AG04449 (cell line): Measurements from ENCODE around the gene SYT1.
"Not testable (repeated sequence)": the region's sequence is repeated elsewhere in the genome, so short reads cannot be mapped to it uniquely, and the experiment has no call there.

Experiments used
- CTCF ChIA-PET: fragments of 350-600 bp; formaldehyde crosslinking; extraction: SDS; loops from one replicate; lab custom pipeline; 2021; ENCODE audit warnings: antibody characterized with exemption; lab: Yijun Ruan, JAX
- POLR2A ChIA-PET: fragments of 400-600, 350-600 bp; formaldehyde crosslinking; extraction: SDS; loops from one replicate; lab custom pipeline; 2020; ENCODE audit warnings: antibody characterized with exemption, inconsistent platforms; lab: Yijun Ruan, JAX
- DNase-seq: peaks from one replicate; pipeline ENCODE4 v3.0.0-alpha.2; 2010; ENCODE audit warnings: low read depth, low spot score
- H3K4me3 ChIP-seq: 2 replicates; pipeline ENCODE4 v1.5.1; 2011; ENCODE audit warnings: low read depth, mild to moderate bottlenecking, control low read depth, low read length
- CTCF ChIP-seq: IDR thresholded peaks from one replicate; pipeline ENCODE4 v1.5.1; 2011; ENCODE audit warnings: mild to moderate bottlenecking, moderate library complexity, low read length, control low read depth, inconsistent platforms; ENCODE audit not compliant: insufficient read depth; ENCODE audit errors: missing control alignments

Gene SYT1

GRCh38 chr12:79191391-79191790, 326.8 kb downstream of the SYT1 start:
- CTCF ChIA-PET, result no interaction called here
- POLR2A ChIA-PET, result no interaction called here
- H3K4me3 ChIP-seq, result no peak overlapping the region
- no peak for DNase-seq
- TF ChIP-seq CTCF, result no peak

GRCh38 chr12:79194595-79194994, 330.0 kb downstream of the SYT1 start:
- TF ChIP-seq CTCF, result no peak
- CTCF ChIA-PET, result no interaction called here
- H3K4me3 ChIP-seq, result no peak overlapping the region
- POLR2A ChIA-PET, result no interaction called here
- no peak for DNase-seq

GRCh38 chr12:79199166-79199565, 334.6 kb downstream of the SYT1 start:
- no peak for TF ChIP-seq CTCF
- CTCF ChIA-PET, result no interaction called here
- DNase-seq, result no peak
- POLR2A ChIA-PET, result no interaction called here
- H3K4me3 ChIP-seq, result no peak overlapping the region

- POLR2A ChIA-PET, result no interaction called here
- no peak for TF ChIP-seq CTCF
- H3K4me3 ChIP-seq, result no peak overlapping the region
- CTCF ChIA-PET, result no interaction called here
- no peak for DNase-seq
Measured at GRCh38 chr12:79200176-79200575, 335.6 kb downstream of the SYT1 start.

- DNase-seq, result no peak
- H3K4me3 ChIP-seq, result no peak overlapping the region
- ChIA-PET CTCF (interaction anchor here (0.6 kb wide), 1 partner anchor 21 kb away, joined by 3 read pairs; no protein-coding TSS in a partner anchor), POLR2A (no interaction called here)
- no peak for TF ChIP-seq CTCF
Measured at GRCh38 chr12:79203058-79203647, 338.6 kb downstream of the SYT1 start.

- DNase-seq, result no peak
- TF ChIP-seq CTCF, result no peak
- POLR2A ChIA-PET, result no interaction called here
- CTCF ChIA-PET, result no interaction called here
- no peak overlapping the region for H3K4me3 ChIP-seq
Measured at GRCh38 chr12:79206871-79207270, 342.3 kb downstream of the SYT1 start.

- CTCF ChIA-PET, result not testable (repeated sequence)
Measured at GRCh38 chr12:79210403-79210802, 345.8 kb downstream of the SYT1 start.

More at GRCh38 chr12:79210403-79210802, 345.8 kb downstream of the SYT1 start:
- H3K4me3 ChIP-seq, DNase-seq, POLR2A ChIA-PET: not testable (repeated sequence)
